Activated T-cell treated with anti-CD3 and anti-CD28 coated beads, Interleukin-2, amount 50 U/mL, for 4 hours (primary cell): ENCODE results near the gene DLD. TPM values are rescaled to one million over a fixed set of nuclear protein-coding genes. Genes with fewer than 3 reads are reported as not detected.

Experiments
- ATAC-seq, 2 donors: fragments of 200-7000 bp; cut with Tn5 transposase; one replicate each; pipeline ENCODE4 v1.10.0; 2021
- DNase-seq: peaks from one replicate; pipeline ENCODE4 v3.0.0-alpha.2; 2020
- H3K27me3 Mint-ChIP-seq: one replicate; pipeline ENCODE4 v1.8.0; 2021; ENCODE audit warnings: low read depth, mixed read lengths
- H3K36me3 Mint-ChIP-seq: one replicate; pipeline ENCODE4 v1.8.0; 2022; ENCODE audit warnings: mixed read lengths; ENCODE audit not compliant: insufficient read depth
- H3K4me1 Mint-ChIP-seq: one replicate; pipeline ENCODE4 v1.8.0; 2021; ENCODE audit warnings: low read depth, mixed read lengths
- H3K4me3 Mint-ChIP-seq: one replicate; pipeline ENCODE4 v1.8.0; 2021; ENCODE audit warnings: mild to moderate bottlenecking, moderate library complexity, mixed read lengths
- H3K9me3 Mint-ChIP-seq: one replicate; pipeline ENCODE4 v1.8.0; 2021; ENCODE audit warnings: mixed read lengths
- total RNA-seq, 3 donors: library from RNA; stranded (reverse); gene quantifications; one replicate each; pipeline ENCODE4 v1.2.1, GENCODE V29; 2021

The DLD gene
- total RNA-seq, 3 donors from 2014 or later, result 100 to 105 (median 103) TPM

DNA sequence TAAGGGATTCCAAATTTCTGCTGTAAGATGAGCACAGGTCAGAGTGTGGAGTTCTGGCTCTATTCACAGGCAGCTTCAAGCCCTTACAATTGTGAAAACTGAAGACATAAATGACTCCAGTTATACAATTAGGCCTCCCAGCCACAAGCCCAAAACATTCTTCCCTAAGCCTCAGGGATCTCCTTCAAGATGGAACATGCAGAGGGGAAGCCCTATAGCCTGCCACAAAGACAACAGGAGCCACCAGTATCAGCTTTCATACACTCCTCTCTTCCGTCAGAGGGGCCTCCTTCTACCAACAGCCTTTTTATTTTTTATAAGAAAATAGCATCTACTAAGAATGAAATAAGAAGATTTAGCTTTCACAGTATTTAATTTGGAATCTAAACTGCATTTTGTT is 46.5 kb downstream of the DLD start:
- H3K4me1 Mint-ChIP-seq, result peaks cover 7% of the 10 kb centered on the region
- no peaks in the 10 kb centered on the region for H3K27me3 Mint-ChIP-seq
- peaks cover 9% of the 10 kb centered on the region for H3K36me3 Mint-ChIP-seq
- no peak overlapping the region for H3K4me3 Mint-ChIP-seq
- DNase-seq (no peak), ATAC-seq (no peak)
- no peaks in the 10 kb centered on the region for H3K9me3 Mint-ChIP-seq

DNA sequence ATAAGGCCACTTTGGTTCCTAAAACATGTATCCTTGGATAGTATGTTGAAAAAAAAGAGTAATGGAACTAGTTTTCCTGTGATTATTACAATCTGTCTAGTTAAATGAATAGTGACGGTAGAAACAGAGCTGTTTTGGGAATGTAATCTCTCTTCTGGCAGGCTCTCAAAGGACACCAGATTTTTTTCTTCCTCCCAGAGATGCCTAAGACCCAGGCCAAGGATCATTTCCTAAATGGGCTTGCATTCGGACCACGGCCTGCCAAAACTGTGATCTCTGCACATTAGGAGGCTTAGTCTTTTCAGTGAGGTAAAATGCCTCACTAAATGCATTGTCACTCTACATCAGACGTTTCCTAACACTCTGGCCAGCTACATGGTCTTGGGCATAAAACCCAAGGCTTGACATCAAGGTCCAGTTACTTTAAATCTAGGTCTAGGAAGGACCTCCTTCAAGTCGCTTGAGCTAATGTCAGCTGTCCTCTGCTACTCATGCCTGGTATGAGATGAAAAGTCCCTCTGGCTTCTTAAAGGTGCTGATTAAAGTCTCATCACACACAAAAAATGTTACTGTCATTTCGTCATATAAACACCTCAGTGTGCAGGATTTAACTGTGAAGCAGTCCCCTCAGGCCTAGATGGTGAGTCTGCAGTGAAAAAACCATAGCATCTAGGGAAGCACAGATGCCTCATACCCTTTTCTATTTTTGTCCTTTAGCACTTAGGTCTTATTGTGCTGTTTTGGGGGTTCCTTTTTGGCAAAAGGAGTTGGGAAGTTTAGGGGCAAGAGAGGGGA is 47.7 kb downstream of the DLD start:
- no peak overlapping the region for H3K4me3 Mint-ChIP-seq
- H3K27me3 Mint-ChIP-seq, result no peaks in the 10 kb centered on the region
- H3K4me1 Mint-ChIP-seq, result peaks cover 1% of the 10 kb centered on the region
- H3K36me3 Mint-ChIP-seq, result peaks cover 6% of the 10 kb centered on the region
- ATAC-seq, result no peak
- no peak for DNase-seq
- no peaks in the 10 kb centered on the region for H3K9me3 Mint-ChIP-seq

DNA sequence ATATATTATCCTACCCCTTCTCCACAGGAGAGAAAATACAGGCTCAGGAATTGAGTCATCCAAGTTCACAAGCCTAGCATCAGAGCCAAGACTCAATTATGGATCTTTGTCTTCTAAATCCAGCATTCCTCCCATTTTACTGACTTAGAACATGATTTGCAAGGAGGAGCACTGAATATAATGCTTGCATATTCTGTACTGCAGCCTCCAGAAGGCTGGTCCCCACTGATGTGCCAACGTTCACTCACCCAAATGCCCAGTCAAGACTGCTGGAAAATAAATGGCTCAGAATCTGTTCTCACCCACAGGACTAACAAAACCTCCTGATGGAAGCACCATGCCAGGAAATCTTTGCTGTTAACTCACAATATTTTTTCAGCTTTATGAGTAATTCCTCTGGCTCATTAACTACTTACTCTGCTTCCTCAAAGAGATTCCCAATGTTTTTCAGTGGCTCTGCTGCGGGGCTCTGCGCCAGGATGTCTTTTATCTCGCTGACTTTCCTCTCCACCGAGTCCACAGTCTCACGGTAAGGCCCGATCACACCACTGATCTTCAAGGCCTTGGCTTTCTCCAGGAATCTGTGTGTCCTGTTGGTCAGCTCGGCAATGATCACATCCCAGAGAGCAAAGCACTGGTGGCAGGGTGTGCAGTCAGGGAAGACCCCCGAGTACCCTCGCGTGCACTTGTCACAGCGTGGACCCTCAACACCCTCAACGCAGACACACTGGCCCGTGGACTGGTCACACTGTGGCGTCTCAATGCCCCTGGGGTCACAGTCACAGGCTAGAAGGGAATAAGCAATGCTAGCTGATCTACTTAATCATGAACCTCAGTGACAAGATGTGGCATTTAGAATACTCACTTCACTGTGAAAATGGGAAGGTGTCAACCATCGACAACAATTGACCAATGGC is 48.8 kb downstream of the DLD start:
- ATAC-seq, result no peak
- no peak overlapping the region for H3K4me3 Mint-ChIP-seq
- peaks cover 6% of the 10 kb centered on the region for H3K36me3 Mint-ChIP-seq
- DNase-seq, result no peak
- no peaks in the 10 kb centered on the region for H3K4me1 Mint-ChIP-seq
- H3K27me3 Mint-ChIP-seq, result no peaks in the 10 kb centered on the region
- no peaks in the 10 kb centered on the region for H3K9me3 Mint-ChIP-seq

DNA sequence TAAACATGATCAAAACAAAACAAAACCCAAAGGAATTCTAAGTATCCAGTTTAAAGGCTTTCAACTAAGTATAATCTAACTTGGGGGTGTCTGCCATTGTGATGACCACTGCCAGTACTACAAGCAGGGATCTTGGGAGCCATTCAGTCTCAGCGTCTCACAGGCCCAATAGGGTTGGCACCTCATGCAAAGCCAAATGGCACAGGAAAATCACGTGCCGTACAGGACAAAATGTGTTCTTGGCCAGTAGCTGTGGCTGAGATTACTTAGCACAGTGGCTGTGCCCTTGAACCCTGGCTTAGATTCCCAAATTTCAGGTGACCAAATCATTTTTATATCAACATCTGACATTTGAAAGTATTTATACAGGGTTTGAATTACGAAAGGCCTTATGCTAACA is 50.0 kb downstream of the DLD start:
- DNase-seq (no peak), ATAC-seq (no peak)
- no peaks in the 10 kb centered on the region for H3K27me3 Mint-ChIP-seq
- H3K36me3 Mint-ChIP-seq, result peaks cover 6% of the 10 kb centered on the region
- H3K4me3 Mint-ChIP-seq, result no peak overlapping the region
- no peaks in the 10 kb centered on the region for H3K9me3 Mint-ChIP-seq
- H3K4me1 Mint-ChIP-seq, result no peaks in the 10 kb centered on the region

DNA sequence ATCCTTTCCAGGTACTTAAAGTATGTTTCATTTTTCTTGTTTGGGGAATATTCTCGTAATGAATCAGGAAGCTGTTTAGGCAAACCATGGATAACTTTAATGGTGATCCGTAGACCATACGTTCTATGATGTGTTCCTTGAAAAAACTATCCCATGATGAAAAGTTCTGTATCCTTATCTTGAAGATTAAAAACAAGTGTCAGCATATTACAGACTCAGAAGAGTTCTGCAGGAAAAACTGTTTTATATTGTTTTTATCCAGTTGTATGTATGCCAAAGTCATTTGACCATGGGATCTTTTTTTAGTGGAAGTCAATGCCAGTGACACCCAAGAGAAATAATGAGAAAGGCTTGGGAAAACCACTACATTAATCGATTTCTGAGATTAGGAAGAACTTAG is 52.0 kb downstream of the DLD start:
- Mint-ChIP-seq H3K36me3 (peaks cover 6% of the 10 kb centered on the region), H3K4me3 (no peak overlapping the region), H3K4me1 (no peaks in the 10 kb centered on the region), H3K9me3 (no peaks in the 10 kb centered on the region), H3K27me3 (no peaks in the 10 kb centered on the region)
- no peak for DNase-seq
- ATAC-seq, result no peak

DNA sequence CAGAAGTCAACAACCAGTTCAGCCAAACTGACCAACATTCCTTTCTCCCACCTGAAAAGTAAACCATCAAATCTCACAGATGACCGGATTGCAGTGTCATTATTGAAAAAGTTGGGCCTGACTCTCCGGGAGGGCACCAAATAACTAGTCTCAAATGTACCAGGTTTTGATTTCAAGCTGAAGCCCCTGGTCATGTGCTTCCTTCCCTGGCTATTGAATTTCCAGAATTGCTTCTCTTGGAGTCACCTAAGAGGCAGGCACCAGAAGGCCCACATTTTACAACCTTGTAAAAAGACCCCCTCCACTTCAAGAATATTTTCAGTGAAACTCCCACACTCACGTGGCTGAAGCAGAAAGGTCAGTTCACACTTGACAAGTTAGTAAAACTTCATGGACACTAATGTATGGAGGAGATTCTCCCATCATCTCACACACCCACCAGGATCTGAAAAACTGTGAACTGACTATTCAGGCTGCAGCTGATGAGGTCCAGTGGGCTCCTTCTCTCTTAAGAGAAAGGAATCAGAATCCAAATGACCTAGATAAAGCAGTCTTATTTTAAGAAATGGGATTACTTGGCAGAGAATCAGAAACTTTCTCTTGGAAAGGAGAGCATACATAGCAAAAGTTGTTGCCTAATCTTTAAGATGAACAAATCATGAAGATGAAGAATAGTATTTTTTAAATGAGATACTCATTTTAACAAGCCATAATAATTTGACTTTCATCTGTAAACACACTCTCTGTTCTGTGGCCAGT is 53.6 kb downstream of the DLD start:
- no peak for ATAC-seq
- no peaks in the 10 kb centered on the region for H3K27me3 Mint-ChIP-seq

DNA sequence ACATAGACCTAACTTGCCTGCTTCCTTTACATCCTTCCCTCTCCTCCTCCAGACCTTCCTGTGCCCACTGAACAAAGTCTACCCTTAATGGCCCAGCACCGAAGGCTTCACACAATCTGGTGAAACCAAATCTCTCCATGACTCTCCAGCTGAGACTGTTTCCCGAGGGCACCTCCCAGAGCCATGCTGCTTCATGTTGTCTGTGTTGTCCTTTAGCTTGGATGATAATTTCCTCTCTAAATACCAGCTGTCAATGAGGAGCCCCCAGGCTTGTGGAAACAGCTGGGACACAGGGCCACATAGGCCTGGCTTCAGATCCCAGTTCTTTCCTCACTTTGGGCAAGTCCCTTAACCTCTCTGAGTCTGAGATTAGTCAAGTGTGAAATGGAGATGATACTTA is 54.3 kb downstream of the DLD start:
- Mint-ChIP-seq H3K4me3 (no peak overlapping the region), H3K36me3 (peaks cover 5% of the 10 kb centered on the region), H3K27me3 (no peaks in the 10 kb centered on the region), H3K9me3 (no peaks in the 10 kb centered on the region), H3K4me1 (no peaks in the 10 kb centered on the region)
- DNase-seq (no peak), ATAC-seq (no peak)

More for the DNA sequence above, 53.6 kb downstream of the DLD start:
- no peaks in the 10 kb centered on the region for H3K9me3 Mint-ChIP-seq
- H3K4me3 Mint-ChIP-seq, result no peak overlapping the region
- H3K4me1 Mint-ChIP-seq, result no peaks in the 10 kb centered on the region
- H3K36me3 Mint-ChIP-seq, result peaks cover 6% of the 10 kb centered on the region
- DNase-seq, result no peak

DNA sequence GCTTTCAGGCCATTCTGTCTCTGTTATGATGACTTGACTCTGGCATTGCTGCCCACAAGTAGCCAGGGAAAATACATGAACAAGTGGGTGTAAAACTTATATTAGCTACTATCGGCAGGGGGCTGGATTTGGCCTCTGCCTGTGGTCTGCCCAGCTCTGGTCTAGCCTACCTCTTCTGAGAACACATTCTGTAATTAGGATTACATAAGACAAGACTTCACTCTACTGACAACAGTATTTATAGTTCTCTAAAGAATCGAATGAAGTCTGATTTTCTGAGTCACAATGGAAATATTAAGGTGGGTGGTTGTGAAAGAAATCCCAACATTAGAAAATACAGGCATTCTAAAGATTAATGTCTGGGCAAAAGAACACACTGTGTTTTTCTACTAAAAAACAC is 55.5 kb downstream of the DLD start:
- H3K4me3 Mint-ChIP-seq, result no peak overlapping the region
- H3K9me3 Mint-ChIP-seq, result no peaks in the 10 kb centered on the region
- no peaks in the 10 kb centered on the region for H3K27me3 Mint-ChIP-seq
- no peaks in the 10 kb centered on the region for H3K4me1 Mint-ChIP-seq
- DNase-seq (no peak), ATAC-seq (no peak)
- H3K36me3 Mint-ChIP-seq, result no peaks in the 10 kb centered on the region

DNA sequence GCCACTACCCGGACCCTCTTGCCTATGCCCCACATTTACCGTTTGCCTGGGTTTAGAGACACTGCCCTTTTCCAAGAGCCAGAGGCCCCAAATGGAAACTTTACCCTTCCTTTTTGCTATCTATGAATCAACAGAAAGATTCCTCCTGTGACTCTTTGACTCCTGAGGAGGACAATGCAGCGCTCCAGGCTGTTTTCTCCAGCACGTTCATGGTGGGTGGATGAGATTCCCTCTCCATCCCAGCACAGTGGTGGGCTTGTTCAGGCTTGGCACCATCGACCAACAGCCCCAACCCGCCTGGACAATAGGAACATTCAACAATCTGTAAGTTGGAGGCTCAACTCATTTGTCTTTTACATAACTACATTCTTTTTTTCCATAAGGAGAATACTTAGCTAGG is 55.9 kb downstream of the DLD start:
- H3K9me3 Mint-ChIP-seq, result no peaks in the 10 kb centered on the region
- no peaks in the 10 kb centered on the region for H3K36me3 Mint-ChIP-seq
- ATAC-seq, result no peak
- no peaks in the 10 kb centered on the region for H3K27me3 Mint-ChIP-seq
- no peak for DNase-seq
- no peak overlapping the region for H3K4me3 Mint-ChIP-seq
- H3K4me1 Mint-ChIP-seq, result no peaks in the 10 kb centered on the region

DNA sequence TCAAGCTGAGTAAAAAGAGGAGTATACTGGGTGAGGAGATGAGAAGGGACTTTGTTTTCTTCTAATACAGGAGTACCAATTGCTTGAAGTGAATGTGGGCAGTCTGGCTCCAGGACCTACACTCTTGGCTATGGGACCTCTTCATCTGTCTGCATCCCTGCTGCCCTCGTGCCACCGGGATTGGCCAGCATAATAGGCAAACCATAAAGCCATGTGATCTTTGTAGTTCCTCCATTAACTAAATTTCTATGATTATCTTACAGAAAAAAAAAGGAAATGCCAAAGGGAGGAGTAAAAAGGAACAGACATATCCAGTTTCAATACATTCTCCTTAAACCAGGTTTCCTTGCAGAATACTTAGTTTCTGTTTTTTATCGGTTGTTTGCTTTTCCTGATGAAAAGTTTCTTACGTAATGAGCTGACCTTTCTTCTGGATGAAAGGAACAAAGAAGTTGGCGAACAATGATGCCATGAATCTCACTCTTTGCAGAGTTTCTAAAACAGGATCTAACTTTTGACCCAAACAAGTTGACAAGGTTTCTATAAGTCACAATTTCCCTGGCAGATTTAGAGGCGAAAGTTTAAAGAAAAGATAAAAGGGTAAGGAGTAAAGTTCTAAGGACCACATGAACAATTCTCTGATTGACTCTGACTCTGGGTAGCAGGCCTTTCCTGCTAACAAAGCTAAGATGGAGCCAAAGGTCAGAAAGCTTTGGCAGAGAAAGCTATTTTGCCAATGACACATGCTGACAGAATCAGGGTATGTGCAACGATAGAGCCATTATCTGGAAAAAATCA is 57.9 kb downstream of the DLD start:
- DNase-seq, result no peak
- Mint-ChIP-seq H3K9me3 (no peaks in the 10 kb centered on the region), H3K4me3 (no peak overlapping the region), H3K4me1 (no peaks in the 10 kb centered on the region), H3K36me3 (no peaks in the 10 kb centered on the region), H3K27me3 (no peaks in the 10 kb centered on the region)
- no peak for ATAC-seq

DNA sequence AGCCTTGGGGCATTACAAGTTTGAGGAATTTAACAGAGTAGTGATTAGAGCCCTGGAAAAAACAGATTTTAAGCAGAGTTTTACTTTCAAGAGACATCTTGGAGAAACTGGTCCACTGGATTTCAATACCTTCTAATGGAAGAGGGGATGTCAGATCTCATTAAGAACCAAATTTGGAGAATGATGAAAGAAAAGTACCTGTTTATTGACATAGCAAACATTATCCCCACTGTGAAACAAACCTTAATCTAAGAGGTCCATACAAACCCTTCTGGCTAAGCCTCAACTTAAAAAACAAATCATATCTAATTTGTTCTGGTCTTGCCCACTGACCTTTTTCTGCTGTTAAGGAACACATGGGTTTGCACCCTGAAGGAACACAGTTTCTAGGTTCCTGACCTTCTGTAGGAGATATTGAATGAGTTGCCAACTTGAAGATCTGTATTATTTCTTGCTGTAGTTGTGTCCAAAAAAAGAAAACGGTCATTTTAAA is 58.5 kb downstream of the DLD start:
- Mint-ChIP-seq H3K27me3 (no peaks in the 10 kb centered on the region), H3K36me3 (no peaks in the 10 kb centered on the region), H3K4me3 (no peak overlapping the region), H3K4me1 (no peaks in the 10 kb centered on the region), H3K9me3 (no peaks in the 10 kb centered on the region)
- no peak for ATAC-seq
- no peak for DNase-seq

DNA sequence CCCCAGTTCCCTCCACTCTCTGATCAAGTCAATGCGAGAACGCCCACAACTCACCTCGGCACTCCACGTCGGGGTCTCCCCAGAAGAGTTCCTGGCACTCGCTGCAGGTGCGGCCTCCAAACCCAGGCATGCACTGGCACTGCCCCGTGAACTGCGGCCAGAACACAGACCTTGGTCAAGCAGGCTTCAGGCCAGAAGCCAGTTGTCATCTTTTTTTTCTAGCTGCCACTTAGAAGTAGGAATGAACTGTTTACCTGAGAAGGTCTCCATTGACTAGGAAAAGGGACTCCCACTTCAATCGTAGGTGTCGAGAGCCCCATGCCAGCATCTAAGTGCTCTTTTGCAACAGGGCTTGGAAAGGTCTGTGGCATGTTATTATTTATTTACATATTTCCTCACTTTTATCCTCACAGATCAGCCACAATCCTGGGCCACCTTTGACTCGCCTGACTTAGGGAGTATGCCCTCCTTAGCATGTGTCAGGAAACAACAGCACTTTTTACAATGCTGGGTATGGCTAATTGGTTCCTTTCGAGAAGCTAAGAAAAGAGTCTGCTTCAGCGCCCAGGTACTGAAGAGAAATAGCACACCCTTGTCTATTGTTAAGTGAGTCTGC is 60.3 kb downstream of the DLD start:
- ATAC-seq (no peak), DNase-seq (no peak)
- H3K9me3 Mint-ChIP-seq, result no peaks in the 10 kb centered on the region
- no peak overlapping the region for H3K4me3 Mint-ChIP-seq
- H3K27me3 Mint-ChIP-seq, result peaks cover 1% of the 10 kb centered on the region
- no peaks in the 10 kb centered on the region for H3K36me3 Mint-ChIP-seq
- no peaks in the 10 kb centered on the region for H3K4me1 Mint-ChIP-seq

DNA sequence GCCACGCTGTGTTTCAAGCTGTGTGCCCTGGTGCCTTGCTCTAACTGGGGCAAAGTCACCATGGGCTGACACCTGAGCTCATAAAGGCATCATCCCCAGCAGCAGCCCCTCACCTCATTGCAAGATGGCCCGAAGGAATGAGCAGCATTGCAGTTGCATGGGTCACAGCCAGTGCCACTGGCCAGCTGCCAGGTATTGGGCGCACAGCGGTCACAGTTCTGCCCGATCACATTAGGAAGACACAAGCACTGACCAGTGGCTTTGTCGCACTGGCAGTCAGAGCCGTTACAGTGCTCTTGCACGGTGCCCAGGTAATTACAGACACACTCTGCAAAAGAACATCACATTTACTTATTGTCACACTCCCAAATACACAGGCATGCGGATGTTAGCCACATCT is 60.9 kb downstream of the DLD start:
- H3K4me1 Mint-ChIP-seq, result no peaks in the 10 kb centered on the region
- no peaks in the 10 kb centered on the region for H3K36me3 Mint-ChIP-seq
- no peak for ATAC-seq
- DNase-seq, result no peak
- no peaks in the 10 kb centered on the region for H3K9me3 Mint-ChIP-seq
- no peak overlapping the region for H3K4me3 Mint-ChIP-seq
- H3K27me3 Mint-ChIP-seq, result peaks cover 5% of the 10 kb centered on the region
